Cerebellar cortex (tissue), 1 donor: Measurements from ENCODE around the gene HGD.
"Not testable (repeated sequence)": the region's sequence is repeated elsewhere in the genome, so short reads cannot be mapped to it uniquely, and the experiment has no call there.

Experiments used
- DNase-seq: peaks from one replicate; pipeline ENCODE4 v3.0.0-alpha.2; 2015; ENCODE audit warnings: low spot score

HGD gene

GRCh38 chr3:120638820-120639219, 43.2 kb downstream of the HGD start:
- DNase-seq: not testable (repeated sequence)

DNA sequence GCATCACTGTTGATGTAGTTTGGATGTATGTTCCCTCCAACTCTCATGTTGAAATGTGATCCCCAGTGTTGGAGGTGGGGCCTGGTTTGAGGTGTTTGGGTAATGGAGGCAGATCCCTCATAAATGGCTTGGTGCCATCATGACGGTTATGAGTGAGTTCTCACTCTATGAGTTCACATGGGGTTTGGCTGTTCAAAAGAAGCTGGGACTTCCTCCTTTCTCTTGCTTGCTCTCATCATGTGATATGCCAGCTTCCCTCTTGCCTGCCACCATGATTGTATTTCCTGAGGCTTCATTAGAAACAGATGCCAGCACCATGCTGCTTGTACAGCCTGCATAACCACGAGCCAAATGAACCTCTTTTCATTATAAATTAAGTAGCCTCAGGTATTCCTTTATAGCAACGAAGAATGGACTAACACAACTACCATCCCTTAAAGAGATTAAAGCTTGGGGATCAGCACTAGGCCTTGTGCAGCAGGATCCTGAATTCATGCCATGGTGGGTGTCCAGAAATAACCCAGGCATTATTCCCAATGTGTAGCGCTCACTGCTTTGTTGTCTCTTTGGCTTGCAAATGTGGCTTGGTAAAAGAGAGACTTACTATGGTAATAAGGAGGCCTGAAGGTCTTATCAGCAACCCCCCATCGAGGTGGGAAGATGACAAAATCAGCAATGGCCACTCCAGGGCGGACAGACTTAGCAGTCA, 44.0 kb downstream of the HGD start:
- DNase-seq: peak; percentile 76

- DNase-seq: no peak
Observed at GRCh38 chr3:120636795-120637401, 45.1 kb downstream of the HGD start.

DNA sequence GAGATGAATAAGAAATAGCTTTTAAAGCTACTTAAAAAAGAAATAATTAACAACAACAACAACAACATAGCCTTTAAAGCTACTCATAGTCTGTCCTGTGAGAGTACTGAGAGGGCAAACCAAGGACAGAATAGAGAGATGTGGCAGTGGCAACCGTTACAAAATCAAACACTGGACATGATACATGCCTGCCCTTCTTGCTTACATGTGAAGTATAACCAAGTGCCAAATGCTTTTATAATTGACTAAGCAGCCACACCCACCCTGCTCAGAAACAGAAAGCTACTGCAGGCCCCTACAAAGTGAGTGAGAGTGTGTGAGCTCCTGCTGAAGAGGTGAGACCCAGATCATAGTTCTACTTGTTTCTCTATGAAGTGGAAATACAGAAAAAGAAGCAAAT, 47.5 kb downstream of the HGD start:
- no peak for DNase-seq

GRCh38 chr3:120625159-120625586, 56.9 kb downstream of the HGD start:
- DNase-seq: no peak

DNA sequence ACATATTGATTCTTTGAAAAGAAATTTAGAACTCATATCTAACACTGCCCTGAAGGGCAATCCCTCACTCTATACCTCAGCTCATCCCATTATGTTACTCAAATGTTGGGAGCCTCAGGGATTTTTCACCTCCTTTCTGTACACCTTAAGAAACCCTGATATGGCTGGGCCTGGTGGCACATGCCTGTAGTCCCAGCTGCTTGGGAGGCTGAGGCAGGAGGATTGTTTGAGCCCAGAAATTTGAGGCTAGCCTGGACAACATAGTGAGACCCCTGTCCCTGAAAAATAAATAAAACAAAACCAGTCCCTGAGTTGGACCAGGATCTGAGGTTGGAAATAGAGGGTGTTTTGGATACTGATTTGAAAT, 58.3 kb downstream of the HGD start:
- DNase-seq: no peak

DNA sequence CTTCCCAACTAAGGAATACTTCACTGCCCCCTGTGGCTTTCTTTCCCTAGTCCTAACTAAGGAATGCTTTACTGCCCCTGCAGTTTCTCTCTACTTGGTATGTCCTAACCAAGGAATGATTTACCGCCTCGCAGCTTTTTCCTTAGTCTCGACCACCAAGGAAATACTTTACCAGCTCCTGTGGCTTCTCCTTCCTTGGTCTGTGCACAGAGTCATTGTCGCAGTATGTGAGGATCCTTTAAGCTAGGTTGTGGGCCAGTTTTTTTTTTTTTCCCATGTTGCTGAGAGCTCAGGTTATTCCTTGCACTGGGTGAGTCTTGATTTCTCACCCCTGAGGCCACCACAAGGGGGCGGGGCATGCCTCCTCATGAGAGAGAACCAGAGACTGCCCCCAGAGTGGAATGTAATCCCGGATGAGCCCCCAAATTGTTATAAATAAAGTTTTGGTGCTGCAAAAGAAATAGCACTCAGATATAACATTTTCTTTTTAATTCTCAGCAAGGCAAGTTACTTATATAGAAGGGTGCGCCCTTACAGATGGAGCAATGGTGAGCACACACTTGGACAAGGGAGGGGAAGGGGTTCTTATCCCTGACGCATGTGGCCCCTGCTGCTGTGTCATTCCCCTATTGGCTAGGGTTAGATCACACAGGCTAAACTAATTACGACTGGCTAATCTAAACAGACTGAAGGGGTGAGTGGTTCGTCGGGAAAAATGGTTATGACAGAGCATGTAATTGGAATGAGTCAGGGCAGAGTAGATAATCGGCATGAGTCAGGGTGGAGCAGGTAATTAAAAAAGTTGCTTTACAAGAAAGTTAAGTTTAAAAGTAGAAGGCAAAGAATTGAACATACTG, 58.9 kb downstream of the HGD start:
- peak; percentile 58 for DNase-seq

- no peak for DNase-seq
Observed at GRCh38 chr3:120622457-120622856, 59.6 kb downstream of the HGD start.

GRCh38 chr3:120616745-120617144, 65.3 kb downstream of the HGD start:
- DNase-seq: not testable (repeated sequence)

DNA sequence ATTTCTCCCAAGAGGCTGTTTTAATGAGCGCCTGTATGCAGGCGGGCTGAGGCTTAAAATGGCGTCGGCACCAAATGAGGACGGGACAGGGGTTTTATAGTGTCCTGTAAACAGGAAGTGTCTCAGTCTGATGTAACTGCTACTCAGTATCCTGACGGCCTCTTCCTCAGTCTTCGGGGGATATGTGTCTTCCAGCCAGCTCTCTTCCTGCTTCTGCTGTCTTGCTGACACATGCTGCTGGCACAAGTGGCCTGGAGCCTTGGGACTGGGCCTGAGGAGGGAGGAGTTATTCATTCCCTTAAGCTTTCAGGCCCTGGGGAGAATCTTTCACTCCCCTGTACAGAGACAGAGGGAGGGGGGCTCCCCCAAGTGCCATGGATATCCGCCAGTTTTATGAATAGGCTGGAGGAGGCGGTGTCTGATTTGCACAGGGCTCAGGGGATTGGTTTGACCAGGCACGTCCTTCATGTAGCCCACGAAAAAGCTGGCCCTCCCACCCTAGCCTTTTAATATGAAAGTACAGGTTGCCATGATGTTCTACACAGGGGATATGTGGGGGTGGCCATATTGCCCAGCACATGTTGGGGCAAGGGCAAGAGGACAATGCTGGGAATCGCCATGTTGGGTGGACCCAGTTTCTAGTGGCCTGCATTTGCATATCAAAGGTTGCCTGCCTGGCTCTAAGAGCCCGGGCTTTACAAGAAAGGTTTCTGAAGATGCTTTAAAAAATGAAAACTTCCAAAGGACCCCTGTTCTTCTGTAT, 66.0 kb downstream of the HGD start:
- DNase-seq: no peak

DNA sequence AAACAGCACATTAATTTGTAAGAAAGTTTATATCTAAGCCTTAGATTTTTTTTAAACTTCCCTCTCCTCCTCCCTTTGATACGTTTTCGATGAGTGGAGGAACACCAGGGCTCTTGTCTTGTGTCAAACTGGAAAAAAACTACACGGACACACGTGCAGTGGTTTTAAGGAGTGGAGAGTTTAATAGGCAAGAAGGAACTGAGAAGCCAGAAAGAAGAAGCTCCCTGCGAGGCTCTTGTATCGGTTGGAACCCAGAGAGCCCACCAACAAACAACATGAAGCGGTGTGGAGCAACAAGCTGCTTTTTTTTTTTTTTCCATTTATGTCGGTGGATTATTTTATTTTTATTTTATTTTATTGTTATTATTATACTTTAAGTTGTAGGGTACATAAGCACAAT, 67.3 kb downstream of the HGD start:
- DNase-seq: no peak

DNA sequence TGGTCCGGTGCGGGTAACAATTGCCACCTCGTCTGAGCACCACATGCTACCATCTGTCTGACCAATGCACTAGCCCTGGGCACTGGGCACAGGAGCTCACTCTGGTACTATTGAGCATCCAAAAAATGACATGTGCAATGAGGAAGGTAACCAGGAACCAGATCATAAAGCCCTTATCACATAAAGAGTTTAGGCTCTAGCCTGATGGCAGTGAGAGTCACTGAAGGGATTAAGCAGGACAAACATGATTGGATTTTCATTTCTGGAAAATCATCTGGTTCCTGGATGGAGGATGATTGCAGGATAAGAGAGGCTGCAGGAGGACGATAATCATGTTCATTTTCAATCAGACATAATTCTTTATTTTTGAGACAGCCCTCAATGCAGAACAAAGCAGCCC, 73.5 kb downstream of the HGD start:
- DNase-seq: peak; percentile 71

- no peak for DNase-seq
Observed at GRCh38 chr3:120604784-120605183, 77.3 kb downstream of the HGD start.

DNA sequence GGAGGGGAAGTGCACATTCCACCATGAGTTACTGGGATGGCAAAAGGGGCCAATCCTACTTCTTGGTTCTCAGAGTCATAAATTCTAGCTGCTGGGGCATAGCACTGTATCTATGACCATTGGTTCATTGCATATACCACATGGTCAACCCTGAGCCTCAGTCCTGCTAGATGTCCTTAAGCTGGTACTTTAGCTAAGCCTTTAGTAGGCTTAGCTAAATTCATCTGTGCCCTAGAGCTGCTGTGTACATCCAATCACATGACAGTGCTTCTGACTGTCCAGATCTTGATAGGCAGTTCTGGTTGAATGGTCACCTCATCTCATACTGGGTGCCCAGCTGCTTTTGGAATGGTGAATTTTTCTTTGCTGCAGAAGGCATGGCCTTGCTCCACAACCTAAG, 77.7 kb downstream of the HGD start:
- DNase-seq: no peak

DNA sequence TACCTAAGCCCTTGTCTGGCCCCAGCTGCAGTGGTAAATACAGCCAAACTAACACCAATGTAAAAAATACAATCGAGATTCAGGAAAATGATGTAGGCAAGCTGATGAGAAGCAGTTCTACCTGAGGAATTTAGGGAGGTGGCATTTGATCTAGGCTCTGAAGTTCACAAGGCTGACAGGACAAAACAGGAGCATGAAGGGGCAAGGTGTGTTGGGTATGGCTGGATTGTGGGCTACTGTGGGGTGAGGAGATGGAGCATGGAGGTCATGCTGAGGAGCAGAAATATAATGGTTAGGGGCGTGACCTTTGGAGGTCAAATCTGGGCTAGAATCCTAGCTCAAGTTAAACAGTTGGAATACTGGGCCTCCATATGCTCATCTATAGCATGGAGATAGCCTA, 79.4 kb downstream of the HGD start:
- no peak for DNase-seq

DNA sequence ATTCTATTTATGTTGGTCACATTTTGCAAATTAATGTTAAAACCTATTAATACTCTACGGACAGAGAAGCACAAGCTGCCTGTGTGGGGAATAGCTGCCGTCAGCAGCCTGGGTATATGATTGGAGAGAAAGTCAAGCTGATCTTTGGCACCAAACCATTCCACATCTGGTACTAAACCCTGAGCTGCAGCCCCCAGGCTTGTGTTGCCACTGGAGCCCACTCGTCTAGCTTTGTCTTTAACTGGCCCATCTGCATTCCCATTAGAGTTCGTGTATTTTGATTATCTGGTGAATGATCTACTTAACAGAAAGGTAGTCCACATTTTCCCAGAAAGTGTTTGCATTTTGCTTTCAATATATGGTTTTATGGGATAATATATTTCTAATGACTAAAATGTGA, 80.5 kb downstream of the HGD start:
- no peak for DNase-seq

DNA sequence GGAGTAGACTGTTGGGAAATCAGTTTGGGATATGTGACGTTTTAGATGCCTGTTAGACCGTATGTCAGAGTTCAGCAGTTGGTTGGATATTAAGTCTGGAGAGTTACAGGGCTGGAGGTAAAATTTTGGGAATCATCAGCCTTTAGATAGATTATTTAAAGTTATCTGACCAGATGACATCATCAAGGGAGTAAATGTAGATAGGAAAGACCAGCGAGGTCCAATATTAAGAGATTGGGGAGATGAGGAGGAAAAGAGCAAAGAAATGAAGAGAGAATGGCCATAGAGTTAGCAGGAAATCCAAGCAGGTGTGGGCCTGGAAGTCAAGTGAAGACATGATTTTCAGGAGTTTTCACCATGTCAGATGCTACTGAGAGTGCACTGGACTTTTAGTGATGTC, 82.8 kb downstream of the HGD start:
- no peak for DNase-seq

GRCh38 chr3:120597445-120598049, 84.5 kb downstream of the HGD start:
- DNase-seq: no peak

DNA sequence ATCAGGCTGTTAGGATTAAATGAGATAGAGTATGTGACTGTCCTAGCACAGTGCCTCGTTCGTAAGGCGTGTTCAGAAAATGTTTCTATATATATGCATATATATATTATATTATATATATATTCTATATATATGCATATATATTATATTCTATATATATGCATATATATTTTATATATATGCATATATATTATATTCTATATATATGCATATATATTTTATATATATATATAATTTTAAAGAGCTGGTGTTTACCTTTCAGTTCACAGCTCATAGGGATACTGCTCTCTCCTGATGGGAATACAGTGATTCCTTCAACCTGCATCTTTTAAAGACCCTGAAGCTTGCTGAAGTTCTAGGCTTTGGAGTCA, 85.2 kb downstream of the HGD start:
- no peak for DNase-seq

DNA sequence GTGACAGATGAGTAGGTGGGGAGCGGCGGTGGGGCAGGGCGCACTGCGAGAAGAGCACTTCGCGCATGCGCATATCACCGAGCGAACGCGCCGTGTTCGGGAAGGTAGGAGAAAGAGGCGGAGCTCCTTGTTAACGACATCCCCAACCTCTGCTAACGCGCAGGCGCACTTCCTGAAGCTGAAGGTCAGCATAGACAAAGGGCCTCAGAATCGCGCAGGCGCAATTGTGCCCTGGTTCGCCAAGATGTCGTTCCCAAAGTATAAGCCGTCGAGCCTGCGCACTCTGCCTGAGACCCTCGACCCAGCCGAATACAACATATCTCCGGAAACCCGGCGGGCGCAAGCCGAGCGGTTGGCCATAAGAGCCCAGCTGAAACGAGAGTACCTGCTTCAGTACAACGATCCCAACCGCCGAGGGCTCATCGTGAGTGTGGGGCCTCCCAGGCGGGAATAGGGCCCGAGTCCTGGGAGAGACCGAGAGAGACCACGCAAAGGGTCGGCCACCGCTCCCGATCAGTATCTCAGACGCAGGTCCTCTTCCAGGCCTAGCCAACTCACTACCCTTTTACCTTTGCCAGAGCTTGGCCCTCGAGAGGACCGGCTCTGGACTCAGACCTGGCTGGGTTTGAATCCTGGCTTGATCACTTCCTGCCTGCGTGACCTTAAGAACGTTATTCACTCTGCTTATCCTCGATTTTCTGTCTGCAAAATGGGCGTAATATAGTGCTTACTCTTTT, 85.8 kb downstream of the HGD start, which contains the start of gene NDUFB4:
NDUFB4 (plus strand) TSS at position 221 of the 737 bp plus-strand sequence; CDS start at position 245, 24 bp downstream.
- DNase-seq: peak; percentile 99

DNA sequence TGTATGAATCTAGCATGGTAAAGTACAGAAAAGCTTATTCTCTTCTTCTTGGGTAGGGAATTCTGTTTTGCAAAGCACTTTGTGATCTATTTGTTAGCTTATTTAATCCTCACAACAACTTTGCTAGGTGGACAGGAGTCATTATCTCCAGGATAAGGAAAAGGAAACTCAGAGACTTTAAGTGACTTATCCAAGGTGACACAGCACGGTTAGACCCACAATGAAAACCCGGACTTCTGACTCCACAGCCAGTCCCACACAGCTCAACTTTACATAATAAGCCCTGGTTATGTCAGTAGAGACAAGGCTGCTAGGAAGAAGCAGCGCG, 86.3 kb downstream of the HGD start:
- no peak for DNase-seq
